HL-60 (cell line): ENCODE results near the gene NTSR2.

ENCODE experiments used
- CTCF ChIP-seq: IDR thresholded peaks from one replicate; pipeline ENCODE4 v1.5.1; 2011; ENCODE audit warnings: low read length, control low read depth, inconsistent platforms; ENCODE audit not compliant: insufficient read depth
- TF ChIP-seq, protein P1 (sequence below): IDR thresholded peaks from 2 replicates; pipeline ENCODE4 v1.6.1; 2012; ENCODE audit warnings: low read depth; ENCODE audit not compliant: insufficient replicate concordance

DNA sequence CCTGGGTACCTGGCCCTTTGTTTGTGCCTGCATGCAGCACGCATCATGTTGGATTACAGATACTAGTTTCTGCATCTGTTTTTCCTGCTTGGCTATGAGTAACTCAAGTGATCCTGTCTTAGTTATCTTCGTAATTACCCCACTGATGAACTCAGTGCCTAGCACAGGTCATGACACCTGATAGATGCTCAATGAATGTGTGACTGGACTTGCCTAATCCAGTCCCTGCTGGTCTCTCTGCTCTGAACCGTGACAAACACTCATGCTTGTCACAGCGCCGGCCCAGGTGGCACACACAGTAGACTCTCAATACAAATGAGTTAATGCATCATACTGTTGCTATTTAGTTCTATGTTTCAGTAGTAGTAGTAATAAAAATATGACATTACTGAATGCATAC, 31.2 kb upstream of the NTSR2 start:
- no peak for TF ChIP-seq CTCF
- TF ChIP-seq, protein P1, sequence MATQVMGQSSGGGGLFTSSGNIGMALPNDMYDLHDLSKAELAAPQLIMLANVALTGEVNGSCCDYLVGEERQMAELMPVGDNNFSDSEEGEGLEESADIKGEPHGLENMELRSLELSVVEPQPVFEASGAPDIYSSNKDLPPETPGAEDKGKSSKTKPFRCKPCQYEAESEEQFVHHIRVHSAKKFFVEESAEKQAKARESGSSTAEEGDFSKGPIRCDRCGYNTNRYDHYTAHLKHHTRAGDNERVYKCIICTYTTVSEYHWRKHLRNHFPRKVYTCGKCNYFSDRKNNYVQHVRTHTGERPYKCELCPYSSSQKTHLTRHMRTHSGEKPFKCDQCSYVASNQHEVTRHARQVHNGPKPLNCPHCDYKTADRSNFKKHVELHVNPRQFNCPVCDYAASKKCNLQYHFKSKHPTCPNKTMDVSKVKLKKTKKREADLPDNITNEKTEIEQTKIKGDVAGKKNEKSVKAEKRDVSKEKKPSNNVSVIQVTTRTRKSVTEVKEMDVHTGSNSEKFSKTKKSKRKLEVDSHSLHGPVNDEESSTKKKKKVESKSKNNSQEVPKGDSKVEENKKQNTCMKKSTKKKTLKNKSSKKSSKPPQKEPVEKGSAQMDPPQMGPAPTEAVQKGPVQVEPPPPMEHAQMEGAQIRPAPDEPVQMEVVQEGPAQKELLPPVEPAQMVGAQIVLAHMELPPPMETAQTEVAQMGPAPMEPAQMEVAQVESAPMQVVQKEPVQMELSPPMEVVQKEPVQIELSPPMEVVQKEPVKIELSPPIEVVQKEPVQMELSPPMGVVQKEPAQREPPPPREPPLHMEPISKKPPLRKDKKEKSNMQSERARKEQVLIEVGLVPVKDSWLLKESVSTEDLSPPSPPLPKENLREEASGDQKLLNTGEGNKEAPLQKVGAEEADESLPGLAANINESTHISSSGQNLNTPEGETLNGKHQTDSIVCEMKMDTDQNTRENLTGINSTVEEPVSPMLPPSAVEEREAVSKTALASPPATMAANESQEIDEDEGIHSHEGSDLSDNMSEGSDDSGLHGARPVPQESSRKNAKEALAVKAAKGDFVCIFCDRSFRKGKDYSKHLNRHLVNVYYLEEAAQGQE, result no peak
